IMR-90 (cell line): Measurements from ENCODE around the gene FAM120A. TPM values are rescaled to one million over a fixed set of nuclear protein-coding genes. Genes with fewer than 3 reads are reported as not detected.

Experiments used
- ATAC-seq: fragments of 200-7000 bp; cut with Tn5 transposase; 2 replicates; pipeline ENCODE4 v1.9.1; 2020; ENCODE audit warnings: low read depth, mild to moderate bottlenecking, moderate library complexity
- BruUV-seq: library from RNA; stranded (reverse); fragments of 400-500 nt; replicated peaks from 2 replicates; lab custom pipeline; 2021; lab: Mats Ljungman, UMichigan
- CTCF ChIA-PET: fragments of 300-600 bp; formaldehyde crosslinking; extraction: SDS; loops from one replicate; lab custom pipeline; 2021; ENCODE audit warnings: antibody characterized with exemption; lab: Yijun Ruan, JAX
- POLR2A ChIA-PET: fragments of 300-600 bp; sonication (Branson Sonifier 250); formaldehyde crosslinking; loops from one replicate; lab custom pipeline; 2022; ENCODE audit warnings: antibody characterized with exemption; ENCODE audit not compliant: unreplicated experiment; lab: Charles Lee
- DNase-seq: peaks from one replicate; pipeline ENCODE4 v3.0.0; 2013
- H2AFZ ChIP-seq: replicated peaks from 2 replicates; pipeline ENCODE3; 2013; ENCODE audit warnings: low read length, mild to moderate bottlenecking; ENCODE audit not compliant: poor library complexity
- H2AK5ac ChIP-seq: 2 replicates; pipeline ENCODE4 v1.6.1; 2013; ENCODE audit warnings: low read depth, low read length, inconsistent platforms
- H2AK9ac ChIP-seq: replicated peaks from 2 replicates; pipeline ENCODE3; 2013; ENCODE audit warnings: mild to moderate bottlenecking, low read depth, low read length, moderate library complexity; ENCODE audit not compliant: poor library complexity
- H2BK120ac ChIP-seq: 2 replicates; pipeline ENCODE4 v1.6.1; 2013; ENCODE audit warnings: low read depth, low read length, inconsistent platforms
- H2BK15ac ChIP-seq: 3 replicates; pipeline ENCODE4 v1.6.1; 2013; ENCODE audit warnings: low read depth, low read length, inconsistent platforms
- H2BK20ac ChIP-seq: 2 replicates; pipeline ENCODE4 v1.6.1; 2013; ENCODE audit warnings: low read depth, mild to moderate bottlenecking, inconsistent platforms, low read length, moderate library complexity
- H2BK5ac ChIP-seq: 2 replicates; pipeline ENCODE4 v1.6.1; 2013; ENCODE audit warnings: mild to moderate bottlenecking, low read depth, low read length, inconsistent platforms; ENCODE audit not compliant: poor library complexity, severe bottlenecking
- H3K14ac ChIP-seq: replicated peaks from 2 replicates; pipeline ENCODE4 v1.6.1; 2013; ENCODE audit warnings: low read depth, low read length, inconsistent platforms
- H3K18ac ChIP-seq: 2 replicates; pipeline ENCODE4 v1.6.1; 2013; ENCODE audit warnings: low read depth, low read length, control low read depth
- H3K23ac ChIP-seq: 2 replicates; pipeline ENCODE4 v1.6.1; 2013; ENCODE audit warnings: low read depth, low read length, inconsistent platforms
- H3K27ac ChIP-seq: 2 replicates; pipeline ENCODE4 v1.5.1; 2013; ENCODE audit warnings: mild to moderate bottlenecking, control low read depth, low read length; ENCODE audit not compliant: insufficient read depth
- H3K27me3 ChIP-seq: 2 replicates; pipeline ENCODE4 v1.6.1; 2013; ENCODE audit warnings: low read length; ENCODE audit not compliant: control insufficient read depth, insufficient read depth
- H3K36me3 ChIP-seq: 2 replicates; pipeline ENCODE4 v1.6.1; 2013; ENCODE audit warnings: low read length, mixed read lengths; ENCODE audit not compliant: control insufficient read depth, insufficient read depth
- H3K4ac ChIP-seq: 2 replicates; pipeline ENCODE4 v1.6.1; 2013; ENCODE audit warnings: low read depth, low read length, inconsistent platforms
- H3K4me1 ChIP-seq: 2 replicates; pipeline ENCODE4 v1.6.1; 2013; ENCODE audit warnings: low read length, mixed read lengths; ENCODE audit not compliant: control insufficient read depth, insufficient read depth
- H3K4me2 ChIP-seq: 2 replicates; pipeline ENCODE4 v1.6.1; 2013; ENCODE audit warnings: low read depth, mild to moderate bottlenecking, control low read depth, low read length, moderate library complexity
- H3K4me3 ChIP-seq: 2 replicates; pipeline ENCODE4 v1.5.1; 2013; ENCODE audit warnings: low read depth, mild to moderate bottlenecking, control low read depth, low read length, moderate library complexity; ENCODE audit not compliant: insufficient read depth
- H3K56ac ChIP-seq: 2 replicates; pipeline ENCODE4 v1.6.1; 2013; ENCODE audit warnings: low read length, inconsistent platforms; ENCODE audit not compliant: insufficient read depth; ENCODE audit errors: extremely low read depth
- H3K79me1 ChIP-seq, 2 experiments: 2 replicates each; pipeline ENCODE4 v1.6.1; 2013; ENCODE audit warnings: low read length in 2 of 2, inconsistent platforms in 1 of 2, low read depth in 1 of 2
- H3K9ac ChIP-seq: 2 replicates; pipeline ENCODE4 v1.6.1; 2013; ENCODE audit warnings: low read depth, low read length, control low read depth
- H3K9me1 ChIP-seq: 2 replicates; pipeline ENCODE4 v1.6.1; 2013; ENCODE audit warnings: low read length, inconsistent platforms; ENCODE audit not compliant: insufficient read depth
- H3K9me3 ChIP-seq: 2 replicates; pipeline ENCODE4 v1.6.1; 2013; ENCODE audit warnings: low read length; ENCODE audit not compliant: control insufficient read depth, insufficient read depth
- H4K20me1 ChIP-seq: 2 replicates; pipeline ENCODE4 v1.6.1; 2013; ENCODE audit warnings: low read length, inconsistent platforms; ENCODE audit not compliant: insufficient read depth
- H4K5ac ChIP-seq: 2 replicates; pipeline ENCODE4 v1.6.1; 2013; ENCODE audit warnings: mild to moderate bottlenecking, low read depth, low read length, control low read depth
- H4K8ac ChIP-seq, 2 experiments: 2 replicates each; pipeline ENCODE4 v1.6.1; 2013; ENCODE audit warnings: low read depth in 2 of 2, low read length in 2 of 2, control low read depth in 1 of 2, inconsistent platforms in 1 of 2
- H4K91ac ChIP-seq: 2 replicates; pipeline ENCODE4 v1.6.1; 2013; ENCODE audit warnings: low read depth, low read length, inconsistent platforms; ENCODE audit not compliant: insufficient read depth
- BHLHE40 ChIP-seq: fragments of 150-350 bp; IDR thresholded peaks from 2 replicates; pipeline ENCODE4 v1.6.1; 2016; ENCODE audit warnings: mild to moderate bottlenecking, low read depth, low read length
- CEBPB ChIP-seq: IDR thresholded peaks from 2 replicates; pipeline ENCODE4 v1.6.1; 2012; ENCODE audit warnings: low read depth, low read length, improper control_type of control experiment
- CHD1 ChIP-seq: IDR thresholded peaks from 2 replicates; pipeline ENCODE4 v1.6.1; 2012; ENCODE audit warnings: low read depth, low read length, improper control_type of control experiment
- ELK1 ChIP-seq: fragments of 150-350 bp; IDR thresholded peaks from 2 replicates; pipeline ENCODE4 v1.6.1; 2016; ENCODE audit warnings: low read depth, mild to moderate bottlenecking, low read length, moderate library complexity, borderline replicate concordance
- FOS ChIP-seq: fragments of 150-350 bp; IDR thresholded peaks from 2 replicates; pipeline ENCODE4 v1.6.1; 2016; ENCODE audit warnings: low read depth, low read length
- MAFK ChIP-seq: IDR thresholded peaks from 2 replicates; pipeline ENCODE4 v1.6.1; 2012; ENCODE audit warnings: low read depth, low read length, improper control_type of control experiment
- MAZ ChIP-seq: IDR thresholded peaks from 2 replicates; pipeline ENCODE4 v1.6.1; 2012; ENCODE audit warnings: low read depth, mild to moderate bottlenecking, low read length, improper control_type of control experiment, moderate library complexity, borderline replicate concordance
- MXI1 ChIP-seq: IDR thresholded peaks from 2 replicates; pipeline ENCODE4 v1.6.1; 2012; ENCODE audit warnings: low read depth, mild to moderate bottlenecking, low read length, moderate library complexity, borderline replicate concordance
- NFE2L2 ChIP-seq: fragments of 150-350 bp; IDR thresholded peaks from 2 replicates; pipeline ENCODE4 v1.6.1; 2016; ENCODE audit warnings: low read depth, mild to moderate bottlenecking, low read length
- POLR2A ChIP-seq: IDR thresholded peaks from 2 replicates; pipeline ENCODE4 v1.6.1; 2012; ENCODE audit warnings: mild to moderate bottlenecking, low read depth, low read length
- RAD21 ChIP-seq: IDR thresholded peaks from 2 replicates; pipeline ENCODE4 v1.6.1; 2012; ENCODE audit warnings: low read length, improper control_type of control experiment
- RCOR1 ChIP-seq: IDR thresholded peaks from 2 replicates; pipeline ENCODE4 v1.6.1; 2012; ENCODE audit warnings: mild to moderate bottlenecking, low read length, improper control_type of control experiment; ENCODE audit not compliant: insufficient replicate concordance
- RFX5 ChIP-seq: IDR thresholded peaks from 2 replicates; pipeline ENCODE4 v1.8.0; 2012; ENCODE audit warnings: low read depth, mild to moderate bottlenecking, low read length, moderate library complexity
- SMC3 ChIP-seq: fragments of 150-350 bp; IDR thresholded peaks from 2 replicates; pipeline ENCODE4 v1.6.1; 2016; ENCODE audit warnings: low read depth, mild to moderate bottlenecking, antibody characterized with exemption, low read length, moderate library complexity
- USF2 ChIP-seq: fragments of 150-350 bp; IDR thresholded peaks from 2 replicates; pipeline ENCODE4 v1.6.1; 2017; ENCODE audit warnings: mild to moderate bottlenecking, antibody characterized with exemption, low read length, low read depth
- WGBS, 2 experiments: methylation state at CpG; one replicate each; pipeline versions ENCODE4 v1.1.5 to v1.1.7; 2013; ENCODE audit warnings: missing lambda C conversion rate in 2 of 2; ENCODE audit not compliant: insufficient read length in 1 of 2; ENCODE audit errors: extremely low coverage in 2 of 2; 5-methylcytosine and 5-hydroxymethylcytosine counted together
- dilution Hi-C: fragments of 300-500 bp; cut with HindIII; formaldehyde crosslinking; loops from one replicate; pipeline ENCODE4 v1.14.3; 2018; ENCODE audit warnings: low sequenced_read_pairs; ENCODE audit not compliant: unreplicated experiment
- in situ Hi-C: fragments of 300-500 bp; cut with MboI; formaldehyde crosslinking; loops from 3 replicates; pipeline ENCODE4 v1.14.3; 2019; ENCODE audit warnings: low sequenced_read_pairs, inconsistent platforms, mixed read lengths
- intact Hi-C: fragments of 100-400 bp; cut with micrococcal nuclease; formaldehyde crosslinking; loops from 2 replicates; pipeline ENCODE4 v1.10.0; 2022
- polyA plus RNA-seq, 3 experiments: library from polyadenylated mRNA; depleted of rRNA; stranded (reverse); fragments of >200 nt; gene quantifications; 2 replicates each; pipeline ENCODE4 v1.2.3, GENCODE V29; 2012; ENCODE audit warnings: low replicate concordance in 1 of 3
- total RNA-seq: library from RNA; depleted of rRNA; stranded (reverse); fragments of >200 nt; gene quantifications from 2 replicates; pipeline ENCODE4 v1.2.3, GENCODE V29; 2012
- TF ChIP-seq, protein P1 (sequence below): conservative IDR thresholded peaks from 2 replicates; pipeline ENCODE4 v1.5.1; 2012; ENCODE audit warnings: mild to moderate bottlenecking, low read depth, low read length, improper control_type of control experiment

The FAM120A gene
- total and polyA plus RNA-seq, 2 of the 4 experiments (the other 2 are of a cell fraction): 61.6 to 75.1 TPM

DNA sequence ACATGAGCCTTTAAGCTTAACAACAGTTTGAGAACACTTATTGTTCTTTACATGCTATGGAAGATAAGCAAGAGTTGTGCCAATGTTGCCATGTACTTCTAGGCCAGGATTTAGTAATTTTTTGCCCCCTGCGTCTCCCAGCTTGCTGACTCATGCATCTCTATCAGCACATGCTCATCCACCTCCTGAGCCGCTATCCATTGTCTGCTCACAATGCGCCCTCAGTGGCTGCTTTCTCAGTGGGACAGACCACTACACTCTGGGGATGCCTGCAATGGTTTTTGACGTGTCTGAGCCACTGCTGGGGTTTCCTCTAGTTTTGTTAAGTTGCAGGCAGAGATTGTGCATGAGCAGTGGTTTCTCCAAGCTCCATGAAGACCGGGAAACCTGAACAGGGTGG lies 74.0 kb downstream of the FAM120A start:
- Histone ChIP-seq H3K4me3 (no peak overlapping the region), H4K5ac (no peak overlapping the region), H4K91ac (no peak overlapping the region), H4K20me1 (peaks cover 33% of the 10 kb centered on the region), H3K4me1 (no peaks in the 10 kb centered on the region), H4K8ac (no peak overlapping the region), H3K79me1 (peaks cover 31 to 58% of the 10 kb centered on the region in 2 experiments), H3K9me3 (no peaks in the 10 kb centered on the region), H3K4ac (no peak overlapping the region), H3K36me3 (peaks cover 33% of the 10 kb centered on the region), H2AK9ac (no peak overlapping the region), H3K4me2 (no peak overlapping the region), H2AFZ (no peak overlapping the region), H3K9ac (no peak overlapping the region), H3K56ac (no peak overlapping the region), H3K9me1 (peaks cover 16% of the 10 kb centered on the region), H2BK120ac (no peak overlapping the region), H2BK20ac (no peak overlapping the region), H3K23ac (no peak overlapping the region), H2BK5ac (no peak overlapping the region), H2BK15ac (no peak overlapping the region), H3K27me3 (no peaks in the 10 kb centered on the region), H2AK5ac (no peak overlapping the region), H3K14ac (no peak overlapping the region), H3K27ac (no peak overlapping the region), H3K18ac (no peak overlapping the region)
- dilution Hi-C loops: no loop called here
- POLR2A ChIA-PET: no interaction called here
- no TSS peak for BruUV-seq
- CTCF ChIA-PET: no interaction called here
- no peak for TF ChIP-seq MAFK
- no peak for TF ChIP-seq MXI1
- no peak for TF ChIP-seq RFX5
- TF ChIP-seq ELK1: no peak
- no peak for TF ChIP-seq POLR2A
- no peak for TF ChIP-seq BHLHE40
- TF ChIP-seq, protein P1, sequence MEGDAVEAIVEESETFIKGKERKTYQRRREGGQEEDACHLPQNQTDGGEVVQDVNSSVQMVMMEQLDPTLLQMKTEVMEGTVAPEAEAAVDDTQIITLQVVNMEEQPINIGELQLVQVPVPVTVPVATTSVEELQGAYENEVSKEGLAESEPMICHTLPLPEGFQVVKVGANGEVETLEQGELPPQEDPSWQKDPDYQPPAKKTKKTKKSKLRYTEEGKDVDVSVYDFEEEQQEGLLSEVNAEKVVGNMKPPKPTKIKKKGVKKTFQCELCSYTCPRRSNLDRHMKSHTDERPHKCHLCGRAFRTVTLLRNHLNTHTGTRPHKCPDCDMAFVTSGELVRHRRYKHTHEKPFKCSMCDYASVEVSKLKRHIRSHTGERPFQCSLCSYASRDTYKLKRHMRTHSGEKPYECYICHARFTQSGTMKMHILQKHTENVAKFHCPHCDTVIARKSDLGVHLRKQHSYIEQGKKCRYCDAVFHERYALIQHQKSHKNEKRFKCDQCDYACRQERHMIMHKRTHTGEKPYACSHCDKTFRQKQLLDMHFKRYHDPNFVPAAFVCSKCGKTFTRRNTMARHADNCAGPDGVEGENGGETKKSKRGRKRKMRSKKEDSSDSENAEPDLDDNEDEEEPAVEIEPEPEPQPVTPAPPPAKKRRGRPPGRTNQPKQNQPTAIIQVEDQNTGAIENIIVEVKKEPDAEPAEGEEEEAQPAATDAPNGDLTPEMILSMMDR: no peak
- no peak for TF ChIP-seq MAZ
- TF ChIP-seq SMC3: no peak
- no peak for TF ChIP-seq CHD1
- no peak for TF ChIP-seq USF2
- TF ChIP-seq FOS: no peak
- TF ChIP-seq CEBPB: no peak
- TF ChIP-seq RAD21: no peak
- TF ChIP-seq RCOR1: no peak
- TF ChIP-seq NFE2L2: no peak
- ATAC-seq (no peak), DNase-seq (no peak)
- in situ Hi-C loops: no loop called here
- intact Hi-C loops: no loop called here
- no CpG with 5 or more reads among the region's 5 CpGs for WGBS, 2 experiments
